ENCODE data around the gene UBE2J1.
"Not testable (repeated sequence)": the region's sequence is repeated elsewhere in the genome, so short reads cannot be mapped to it uniquely, and the experiment has no call there.

UBE2J1 gene

GRCh38 chr6:89352278-89353117, at the start of gene UBE2J1:
UBE2J1 (minus strand) TSS chr6:89352722; CDS start chr6:89352569, 153 bp downstream.
- DNase-seq = peak; percentile 58

- DNase-seq = no peak
Observed at GRCh38 chr6:89400912-89401399, 48.4 kb upstream of the UBE2J1 start.

GRCh38 chr6:89400050-89400449, 47.5 kb upstream of the UBE2J1 start:
- DNase-seq = no peak

GRCh38 chr6:89398762-89399525, 46.4 kb upstream of the UBE2J1 start:
- no peak for DNase-seq

GRCh38 chr6:89397884-89398283, 45.4 kb upstream of the UBE2J1 start:
- DNase-seq = not testable (repeated sequence)

- no peak for DNase-seq
Observed at GRCh38 chr6:89393659-89394058, 41.1 kb upstream of the UBE2J1 start.

GRCh38 chr6:89392823-89393222, 40.3 kb upstream of the UBE2J1 start:
- no peak for DNase-seq

GRCh38 chr6:89388846-89389245, 36.3 kb upstream of the UBE2J1 start:
- DNase-seq = no peak

- DNase-seq = no peak
Observed at GRCh38 chr6:89387516-89388201, 35.1 kb upstream of the UBE2J1 start.

- no peak for DNase-seq
Observed at GRCh38 chr6:89386917-89387491, 34.5 kb upstream of the UBE2J1 start.

- DNase-seq = no peak
Observed at GRCh38 chr6:89385846-89386245, 33.3 kb upstream of the UBE2J1 start.

- no peak for DNase-seq
Observed at GRCh38 chr6:89385156-89385667, 32.7 kb upstream of the UBE2J1 start.

GRCh38 chr6:89381031-89381430, 28.5 kb upstream of the UBE2J1 start:
- no peak for DNase-seq

- DNase-seq = no peak
Observed at GRCh38 chr6:89379281-89379680, 26.8 kb upstream of the UBE2J1 start.

- no peak for DNase-seq
Observed at GRCh38 chr6:89378628-89379027, 26.1 kb upstream of the UBE2J1 start.

GRCh38 chr6:89375427-89376267, 23.1 kb upstream of the UBE2J1 start:
- peak; percentile 88 for DNase-seq

GRCh38 chr6:89372506-89372901, 20.0 kb upstream of the UBE2J1 start:
- no peak for DNase-seq

GRCh38 chr6:89371849-89372505, 19.5 kb upstream of the UBE2J1 start:
- DNase-seq = peak; percentile 43

- DNase-seq = no peak
Observed at GRCh38 chr6:89368999-89369398, 16.5 kb upstream of the UBE2J1 start.

- peak; percentile 52 for DNase-seq
Observed at GRCh38 chr6:89368107-89368506, 15.6 kb upstream of the UBE2J1 start.

GRCh38 chr6:89364586-89364985, 12.1 kb upstream of the UBE2J1 start:
- DNase-seq = no peak

All from NCI-H1105 (cell line).